Dendritic cell treated with granulocyte-macrophage colony-stimulating factor and Interleukin-4, amounts not matched to agents 40 ng/mL and 50 ng/mL, for 4 days (primary cell): Measurements from ENCODE around the gene NKX6-1.

Experiments
- H3K27ac Mint-ChIP-seq: one replicate; pipeline ENCODE4 v1.8.0; 2022; ENCODE audit warnings: mild to moderate bottlenecking, mixed read lengths
- H3K27me3 Mint-ChIP-seq: one replicate; pipeline ENCODE4 v1.8.0; 2022; ENCODE audit warnings: mild to moderate bottlenecking, mixed read lengths
- H3K36me3 Mint-ChIP-seq: one replicate; pipeline ENCODE4 v1.8.0; 2022; ENCODE audit warnings: low read depth, mixed read lengths
- H3K4me1 Mint-ChIP-seq: one replicate; pipeline ENCODE4 v1.8.0; 2022; ENCODE audit warnings: low read depth, mixed read lengths
- H3K4me3 Mint-ChIP-seq: one replicate; pipeline ENCODE4 v1.8.0; 2022; ENCODE audit warnings: mild to moderate bottlenecking, moderate library complexity, mixed read lengths
- H3K9me3 Mint-ChIP-seq: one replicate; pipeline ENCODE4 v1.8.0; 2022; ENCODE audit warnings: mixed read lengths
- intact Hi-C: fragments of 100-400 bp; cut with micrococcal nuclease; formaldehyde crosslinking; loops from one replicate; pipeline ENCODE4 v1.15.0; 2022

NKX6-1 gene

DNA sequence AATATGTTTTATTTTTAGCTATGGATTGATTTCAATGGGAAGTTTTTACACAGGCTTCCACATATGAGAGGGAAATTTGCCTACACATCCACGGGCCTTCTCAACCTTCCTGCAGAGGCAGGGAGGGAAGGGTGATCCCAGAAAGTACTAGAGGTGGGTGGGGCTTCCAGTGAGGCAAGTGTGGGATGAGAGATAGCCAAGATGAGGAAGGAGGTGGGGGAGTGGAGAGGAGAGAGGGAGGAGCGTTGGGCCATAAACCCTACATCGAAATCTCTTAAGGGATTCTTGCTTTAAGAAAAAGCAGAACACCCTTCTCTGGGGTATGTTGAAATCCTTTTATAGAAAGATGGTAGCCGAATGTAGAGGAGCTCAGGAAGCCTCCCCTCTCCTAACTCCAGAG lies 19.0 kb downstream of the NKX6-1 start:
- Mint-ChIP-seq H3K27me3 (peaks cover 78% of the 10 kb centered on the region), H3K9me3 (no peaks in the 10 kb centered on the region), H3K27ac (no peak overlapping the region), H3K4me3 (no peak overlapping the region), H3K36me3 (no peaks in the 10 kb centered on the region), H3K4me1 (peaks cover 32% of the 10 kb centered on the region)
- intact Hi-C loops = no loop called here

- no peak overlapping the region for H3K27ac Mint-ChIP-seq
- peaks cover 32% of the 10 kb centered on the region for H3K4me1 Mint-ChIP-seq
- intact Hi-C loops = no loop called here
- H3K4me3 Mint-ChIP-seq = no peak overlapping the region
- peaks cover 77% of the 10 kb centered on the region for H3K27me3 Mint-ChIP-seq
- no peaks in the 10 kb centered on the region for H3K9me3 Mint-ChIP-seq
- H3K36me3 Mint-ChIP-seq = no peaks in the 10 kb centered on the region
Measured at GRCh38 chr4:84479663-84480062, 19.4 kb downstream of the NKX6-1 start.

GRCh38 chr4:84477738-84478137 lies 21.4 kb downstream of the NKX6-1 start:
- H3K4me1 Mint-ChIP-seq = peaks cover 18% of the 10 kb centered on the region
- intact Hi-C loops = no loop called here
- H3K27me3 Mint-ChIP-seq = peaks cover 67% of the 10 kb centered on the region
- H3K4me3 Mint-ChIP-seq = no peak overlapping the region
- no peaks in the 10 kb centered on the region for H3K9me3 Mint-ChIP-seq
- no peak overlapping the region for H3K27ac Mint-ChIP-seq
- H3K36me3 Mint-ChIP-seq = no peaks in the 10 kb centered on the region

DNA sequence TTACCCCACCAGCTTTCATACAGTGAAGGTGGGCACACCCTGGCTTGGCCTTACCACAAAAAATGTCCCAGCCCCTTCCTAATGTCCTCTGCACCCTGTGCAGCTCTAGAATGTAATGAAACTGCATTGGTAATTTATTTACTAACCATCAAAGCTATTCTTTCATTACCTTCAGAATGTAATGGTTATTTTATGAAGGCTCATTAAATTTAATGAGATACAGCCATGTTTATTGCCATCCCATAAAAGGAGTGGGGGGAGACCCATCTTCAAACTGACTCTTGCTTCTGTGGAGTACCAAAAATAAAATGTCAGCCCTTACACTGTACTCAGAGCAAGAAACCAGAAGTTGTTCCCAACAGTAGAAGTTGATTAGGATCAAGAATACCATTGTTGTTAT lies 25.0 kb downstream of the NKX6-1 start:
- Mint-ChIP-seq H3K9me3 (no peaks in the 10 kb centered on the region), H3K4me1 (no peaks in the 10 kb centered on the region), H3K27me3 (peaks cover 34% of the 10 kb centered on the region), H3K4me3 (no peak overlapping the region), H3K27ac (no peak overlapping the region), H3K36me3 (no peaks in the 10 kb centered on the region)
- intact Hi-C loops = no loop called here

- Mint-ChIP-seq H3K4me1 (no peaks in the 10 kb centered on the region), H3K9me3 (no peaks in the 10 kb centered on the region), H3K27ac (no peak overlapping the region), H3K4me3 (no peak overlapping the region), H3K36me3 (no peaks in the 10 kb centered on the region), H3K27me3 (peaks cover 29% of the 10 kb centered on the region)
- intact Hi-C loops = no loop called here
Measured at GRCh38 chr4:84472154-84472553, 26.9 kb downstream of the NKX6-1 start.

GRCh38 chr4:84470204-84470785 lies 28.8 kb downstream of the NKX6-1 start:
- Mint-ChIP-seq H3K9me3 (no peaks in the 10 kb centered on the region), H3K27me3 (peaks cover 28% of the 10 kb centered on the region), H3K36me3 (no peaks in the 10 kb centered on the region), H3K4me1 (no peaks in the 10 kb centered on the region), H3K27ac (no peak overlapping the region), H3K4me3 (no peak overlapping the region)
- intact Hi-C loops = no loop called here

GRCh38 chr4:84467601-84468000 lies 31.5 kb downstream of the NKX6-1 start:
- intact Hi-C loops = no loop called here
- Mint-ChIP-seq H3K4me3 (no peak overlapping the region), H3K4me1 (no peaks in the 10 kb centered on the region), H3K27ac (no peak overlapping the region), H3K9me3 (no peaks in the 10 kb centered on the region), H3K36me3 (no peaks in the 10 kb centered on the region), H3K27me3 (peaks cover 16% of the 10 kb centered on the region)

DNA sequence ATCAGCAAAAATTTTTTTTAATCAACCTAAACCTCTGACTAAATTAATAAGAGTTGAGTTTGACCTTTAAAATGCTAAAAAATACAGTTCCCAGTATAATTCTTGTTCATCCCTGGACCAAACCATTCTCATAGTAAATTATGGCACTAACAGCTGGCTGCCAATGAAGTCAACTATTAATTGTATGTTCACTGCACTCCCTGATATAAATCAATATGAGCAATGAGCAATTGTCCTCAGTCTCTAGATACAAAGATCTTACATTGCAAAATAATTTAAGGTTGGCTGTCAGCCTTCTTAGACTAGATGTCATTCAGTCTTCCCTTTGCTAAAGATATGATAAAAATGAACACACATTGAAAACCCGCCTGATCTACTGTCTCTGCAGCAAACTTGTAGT lies 39.3 kb downstream of the NKX6-1 start:
- intact Hi-C loops = no loop called here
- Mint-ChIP-seq H3K36me3 (no peaks in the 10 kb centered on the region), H3K9me3 (no peaks in the 10 kb centered on the region), H3K27ac (no peak overlapping the region), H3K27me3 (peaks cover 12% of the 10 kb centered on the region), H3K4me3 (no peak overlapping the region), H3K4me1 (no peaks in the 10 kb centered on the region)

DNA sequence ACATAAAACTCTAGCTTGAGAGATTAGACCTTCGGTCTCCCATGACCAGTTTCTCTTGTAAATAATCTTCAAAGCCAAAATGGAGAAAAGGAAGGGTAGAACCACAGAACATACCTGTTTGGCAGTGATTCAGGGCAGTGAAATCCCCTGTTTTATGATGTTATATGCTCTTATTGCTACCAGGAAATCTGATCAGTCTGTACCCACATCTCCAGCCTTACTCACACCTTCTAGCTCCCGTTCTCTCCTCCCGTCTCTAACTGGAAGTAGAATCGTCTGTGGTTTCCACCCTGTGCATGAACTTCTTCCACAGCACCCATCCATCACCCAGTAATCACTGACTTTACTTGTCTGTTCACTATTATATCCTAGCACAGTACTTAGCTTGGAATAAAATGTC lies 42.9 kb downstream of the NKX6-1 start:
- H3K9me3 Mint-ChIP-seq = no peaks in the 10 kb centered on the region
- H3K36me3 Mint-ChIP-seq = no peaks in the 10 kb centered on the region
- intact Hi-C loops = no loop called here
- H3K4me1 Mint-ChIP-seq = no peaks in the 10 kb centered on the region
- no peak overlapping the region for H3K4me3 Mint-ChIP-seq
- peaks cover 8% of the 10 kb centered on the region for H3K27me3 Mint-ChIP-seq
- H3K27ac Mint-ChIP-seq = no peak overlapping the region

- Mint-ChIP-seq H3K4me1 (no peaks in the 10 kb centered on the region), H3K9me3 (no peaks in the 10 kb centered on the region), H3K4me3 (no peak overlapping the region), H3K36me3 (no peaks in the 10 kb centered on the region), H3K27me3 (peaks cover 5% of the 10 kb centered on the region), H3K27ac (no peak overlapping the region)
- intact Hi-C loops = no loop called here
Measured at GRCh38 chr4:84455697-84456096, 43.4 kb downstream of the NKX6-1 start.

DNA sequence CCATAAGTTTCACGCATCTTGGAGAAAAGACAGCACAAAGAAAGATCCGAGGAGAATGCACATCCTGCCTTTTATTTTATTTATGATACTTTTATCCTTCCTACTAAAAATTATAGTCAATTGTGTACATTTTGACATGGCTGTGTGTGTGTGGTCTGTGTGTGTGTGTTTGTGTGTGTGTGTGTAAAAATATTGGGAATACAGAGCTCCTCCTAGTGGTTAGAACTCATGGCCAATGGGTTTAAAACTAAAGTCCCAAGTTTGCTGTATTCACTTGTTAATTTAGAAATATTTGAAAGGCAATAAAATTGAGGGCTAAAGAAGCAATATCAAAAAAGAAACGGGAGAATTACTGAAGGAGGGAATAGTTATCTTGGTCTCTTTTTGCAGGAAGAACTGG lies 47.5 kb downstream of the NKX6-1 start:
- no peaks in the 10 kb centered on the region for H3K27me3 Mint-ChIP-seq
- H3K9me3 Mint-ChIP-seq = no peaks in the 10 kb centered on the region
- H3K36me3 Mint-ChIP-seq = no peaks in the 10 kb centered on the region
- H3K4me1 Mint-ChIP-seq = no peaks in the 10 kb centered on the region
- intact Hi-C loops = no loop called here
- no peak overlapping the region for H3K4me3 Mint-ChIP-seq
- no peak overlapping the region for H3K27ac Mint-ChIP-seq

GRCh38 chr4:84443523-84443922 lies 55.6 kb downstream of the NKX6-1 start:
- H3K36me3 Mint-ChIP-seq = no peaks in the 10 kb centered on the region
- no peaks in the 10 kb centered on the region for H3K9me3 Mint-ChIP-seq
- H3K27me3 Mint-ChIP-seq = no peaks in the 10 kb centered on the region
- no peak overlapping the region for H3K4me3 Mint-ChIP-seq
- intact Hi-C loops = no loop called here
- H3K27ac Mint-ChIP-seq = no peak overlapping the region
- no peaks in the 10 kb centered on the region for H3K4me1 Mint-ChIP-seq

DNA sequence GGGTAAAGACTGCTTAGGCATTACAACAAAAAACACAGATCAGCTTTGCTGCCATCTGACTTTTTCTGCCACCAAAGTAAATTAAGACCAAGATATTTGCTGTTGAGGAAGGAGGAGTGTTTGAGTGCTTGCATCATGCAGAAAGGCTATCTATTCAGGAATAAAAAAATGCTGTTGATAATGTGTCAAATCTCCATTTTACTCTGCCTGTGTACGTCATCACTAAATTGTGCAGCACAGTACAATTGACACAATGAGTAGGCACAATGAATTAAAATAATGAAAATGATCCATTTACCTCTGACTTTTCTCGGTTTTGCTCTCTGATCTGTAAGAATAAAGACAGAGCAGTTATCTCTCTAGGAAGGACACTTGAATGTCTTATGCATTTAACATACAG lies 56.3 kb downstream of the NKX6-1 start:
- intact Hi-C loops = no loop called here
- H3K9me3 Mint-ChIP-seq = no peaks in the 10 kb centered on the region
- no peak overlapping the region for H3K27ac Mint-ChIP-seq
- no peaks in the 10 kb centered on the region for H3K4me1 Mint-ChIP-seq
- no peaks in the 10 kb centered on the region for H3K27me3 Mint-ChIP-seq
- H3K4me3 Mint-ChIP-seq = no peak overlapping the region
- no peaks in the 10 kb centered on the region for H3K36me3 Mint-ChIP-seq
